Liver (tissue), 9 donors: ENCODE data around the gene GHDC. TPM values are rescaled to one million over a fixed set of nuclear protein-coding genes. Genes with fewer than 3 reads are reported as not detected.

Experiments
- DNase-seq: peaks from one replicate; pipeline ENCODE4 v3.0.0-alpha.2; 2017; ENCODE audit warnings: low spot score
- H3K27ac ChIP-seq, 2 donors: one replicate each; pipeline ENCODE4 v1.7.0; 2013; ENCODE audit warnings: inconsistent platforms in 2 of 2, low read length in 2 of 2, control low read depth in 1 of 2, low read depth in 1 of 2, mild to moderate bottlenecking in 1 of 2
- H3K27me3 ChIP-seq, 4 donors: one replicate each; pipeline versions ENCODE4 v1.6.1 to v1.7.0; 2013; ENCODE audit warnings: low read length in 3 of 4, inconsistent platforms in 1 of 4, mild to moderate bottlenecking in 1 of 4, moderate library complexity in 1 of 4; ENCODE audit not compliant: control insufficient read depth in 4 of 4, insufficient read depth in 4 of 4
- H3K36me3 ChIP-seq, 4 donors: one replicate each; pipeline versions ENCODE4 v1.6.1 to v1.7.0; 2013; ENCODE audit warnings: low read length in 3 of 4, mild to moderate bottlenecking in 3 of 4, low read depth in 1 of 4, moderate library complexity in 1 of 4; ENCODE audit not compliant: control insufficient read depth in 4 of 4, insufficient read depth in 3 of 4
- H3K4me1 ChIP-seq, 4 donors: one replicate each; pipeline versions ENCODE4 v1.6.1 to v1.7.0; 2013; ENCODE audit warnings: low read length in 3 of 4, mild to moderate bottlenecking in 3 of 4, moderate library complexity in 1 of 4; ENCODE audit not compliant: control insufficient read depth in 4 of 4, insufficient read depth in 4 of 4
- H3K4me3 ChIP-seq, 3 donors: one replicate each; pipeline versions ENCODE4 v1.6.1 to v1.7.0; 2013; ENCODE audit warnings: low read length in 3 of 3, control low read depth in 1 of 3, low read depth in 1 of 3, mild to moderate bottlenecking in 1 of 3
- H3K9ac ChIP-seq, 2 donors: one replicate each; pipeline ENCODE4 v1.7.0; 2013; ENCODE audit warnings: low read length in 2 of 2, mild to moderate bottlenecking in 2 of 2, moderate library complexity in 2 of 2, control low read depth in 1 of 2, low read depth in 1 of 2
- H3K9me3 ChIP-seq, 4 donors: one replicate each; pipeline versions ENCODE4 v1.6.1 to v1.7.0; 2013; ENCODE audit warnings: low read length in 3 of 4; ENCODE audit not compliant: control insufficient read depth in 4 of 4
- EGR1 ChIP-seq, 2 donors: IDR thresholded peaks; 2 replicates each; pipeline ENCODE4 v1.6.1; 2016 to 2018; ENCODE audit warnings: antibody characterized with exemption in 2 of 2, low read depth in 2 of 2
- FOXA1 ChIP-seq: IDR thresholded peaks from 2 replicates; pipeline ENCODE4 v1.6.1; 2016; ENCODE audit warnings: antibody characterized with exemption
- FOXA2 ChIP-seq: IDR thresholded peaks from 2 replicates; pipeline ENCODE4 v1.6.1; 2016; ENCODE audit warnings: antibody characterized with exemption
- GABPA ChIP-seq, 2 donors: IDR thresholded peaks in 1 of 2; conservative IDR thresholded peaks in 1 of 2; 2 replicates each; pipeline ENCODE4 v1.6.1; 2016; ENCODE audit warnings: antibody characterized with exemption in 2 of 2, mild to moderate bottlenecking in 1 of 2, moderate library complexity in 1 of 2
- HNF4A ChIP-seq, 2 donors: conservative IDR thresholded peaks; 2 replicates each; pipeline ENCODE4 v1.6.1; 2016; ENCODE audit warnings: antibody characterized with exemption in 2 of 2, mild to moderate bottlenecking in 2 of 2
- JUND ChIP-seq, 2 donors: IDR thresholded peaks; 2 replicates each; pipeline ENCODE4 v1.6.1; 2016; ENCODE audit warnings: antibody characterized with exemption in 2 of 2
- NR2F2 ChIP-seq: IDR thresholded peaks from 2 replicates; pipeline ENCODE4 v1.6.1; 2016; ENCODE audit warnings: antibody characterized with exemption
- RAD21 ChIP-seq, 2 donors: IDR thresholded peaks; 2 replicates each; pipeline ENCODE4 v1.6.1; 2016; ENCODE audit warnings: antibody characterized with exemption in 2 of 2, mild to moderate bottlenecking in 2 of 2
- RXRA ChIP-seq, 2 donors: IDR thresholded peaks; 2 replicates each; pipeline ENCODE4 v1.6.1; 2017 to 2018; ENCODE audit warnings: antibody characterized with exemption in 2 of 2, mild to moderate bottlenecking in 1 of 2
- SP1 ChIP-seq: IDR thresholded peaks from 2 replicates; pipeline ENCODE4 v1.6.1; 2018; ENCODE audit warnings: antibody characterized with exemption, mild to moderate bottlenecking
- TAF1 ChIP-seq: conservative IDR thresholded peaks from 2 replicates; pipeline ENCODE4 v1.6.1; 2016; ENCODE audit warnings: antibody characterized with exemption, mild to moderate bottlenecking
- WGBS: extraction: QIAGEN DNeasy Blood & Tissue Kit; methylation state at CpG from one replicate; pipeline ENCODE4 v1.1.7; 2013; 5-methylcytosine and 5-hydroxymethylcytosine counted together
- polyA plus RNA-seq, 2 donors: library from polyadenylated mRNA; stranded (reverse) in 1 of 2; unstranded in 1 of 2; fragments of 200-250 nt in 1 of 2; fragments of >200 nt in 1 of 2; fragmentation: Nextera tagmentation in 1 of 2; extraction: Ambion mirVana in 1 of 2; gene quantifications; one replicate each; pipeline versions ENCODE4 v1.2.1 to v1.2.3, GENCODE V29; 2013 to 2015
- total RNA-seq, 2 donors: library from RNA; depleted of rRNA; stranded (reverse); fragments of >200 nt; gene quantifications; one replicate each; pipeline ENCODE4 v1.2.3, GENCODE V29; 2014
- TF ChIP-seq, protein P1 (sequence below): IDR thresholded peaks from 2 replicates; pipeline ENCODE4 v1.6.1; 2016; ENCODE audit warnings: antibody characterized with exemption
- TF ChIP-seq, protein P2 (sequence below): IDR thresholded peaks from 2 replicates; pipeline ENCODE4 v1.6.1; 2016; ENCODE audit warnings: antibody characterized with exemption, mild to moderate bottlenecking
- TF ChIP-seq, protein P3 (sequence below): IDR thresholded peaks from 2 replicates; pipeline ENCODE4 v1.6.1; 2016; ENCODE audit warnings: antibody characterized with exemption
- TF ChIP-seq, protein P4 (sequence below): IDR thresholded peaks from 2 replicates; pipeline ENCODE4 v1.6.1; 2016; ENCODE audit warnings: antibody characterized with exemption
- TF ChIP-seq, protein P5 (sequence below): fragments of 150-350 bp; IDR thresholded peaks from 2 replicates; pipeline ENCODE4 v1.5.1; 2017; ENCODE audit warnings: improper control_type of control experiment, low read depth, low read length; ENCODE audit not compliant: missing input control
- donor health status: healthy.
- donor health status: healthy.
- donor health status: healthy.
- donor health status: healthy.
- donor health status: healthy.

The GHDC gene
- total and polyA plus RNA-seq, 4 donors: 10.0 to 17.6 (median 12.3) TPM

DNA sequence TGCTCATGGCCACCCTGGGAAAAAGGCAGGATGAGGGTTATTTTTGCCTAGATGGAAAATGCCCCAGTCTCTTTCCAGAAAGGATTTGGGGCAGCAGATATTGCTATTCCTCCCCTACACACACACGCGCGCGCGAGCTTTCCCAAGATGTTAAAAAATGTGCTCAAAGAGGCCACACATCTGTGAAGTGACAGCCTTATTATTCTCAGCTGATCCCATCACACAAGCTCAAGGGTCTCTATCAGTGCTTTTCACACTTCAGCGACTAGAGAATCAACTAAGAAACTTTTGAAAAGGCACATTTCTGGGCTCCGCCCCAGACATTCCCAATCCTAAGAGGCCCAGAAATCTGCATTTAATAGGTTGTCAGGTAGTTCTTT, 33.8 kb downstream of the GHDC start:
- no peaks in the 10 kb centered on the region for H3K27me3 ChIP-seq
- no peak overlapping the region for H3K4me3 ChIP-seq
- no peak for DNase-seq
- no peak overlapping the region for H3K9ac ChIP-seq
- 95% methylated on average over 7 of the region's 7 CpGs for WGBS
- TF ChIP-seq FOXA1 (no peak), RXRA (IDR thresholded peaks at IDR 0.05) (no peak), JUND (IDR thresholded peaks at IDR 0.05) (no peak), EGR1 (IDR thresholded peaks at IDR 0.05; ENCODE audit: low read depth in 2 of 2) (no peak), RAD21 (IDR thresholded peaks at IDR 0.05) (no peak), HNF4A (conservative IDR thresholded peaks at IDR 0.05) (no peak), FOXA2 (no peak), TAF1 (no peak)
- TF ChIP-seq, protein P1, sequence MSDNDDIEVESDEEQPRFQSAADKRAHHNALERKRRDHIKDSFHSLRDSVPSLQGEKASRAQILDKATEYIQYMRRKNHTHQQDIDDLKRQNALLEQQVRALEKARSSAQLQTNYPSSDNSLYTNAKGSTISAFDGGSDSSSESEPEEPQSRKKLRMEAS: no peak
- TF ChIP-seq, protein P2, sequence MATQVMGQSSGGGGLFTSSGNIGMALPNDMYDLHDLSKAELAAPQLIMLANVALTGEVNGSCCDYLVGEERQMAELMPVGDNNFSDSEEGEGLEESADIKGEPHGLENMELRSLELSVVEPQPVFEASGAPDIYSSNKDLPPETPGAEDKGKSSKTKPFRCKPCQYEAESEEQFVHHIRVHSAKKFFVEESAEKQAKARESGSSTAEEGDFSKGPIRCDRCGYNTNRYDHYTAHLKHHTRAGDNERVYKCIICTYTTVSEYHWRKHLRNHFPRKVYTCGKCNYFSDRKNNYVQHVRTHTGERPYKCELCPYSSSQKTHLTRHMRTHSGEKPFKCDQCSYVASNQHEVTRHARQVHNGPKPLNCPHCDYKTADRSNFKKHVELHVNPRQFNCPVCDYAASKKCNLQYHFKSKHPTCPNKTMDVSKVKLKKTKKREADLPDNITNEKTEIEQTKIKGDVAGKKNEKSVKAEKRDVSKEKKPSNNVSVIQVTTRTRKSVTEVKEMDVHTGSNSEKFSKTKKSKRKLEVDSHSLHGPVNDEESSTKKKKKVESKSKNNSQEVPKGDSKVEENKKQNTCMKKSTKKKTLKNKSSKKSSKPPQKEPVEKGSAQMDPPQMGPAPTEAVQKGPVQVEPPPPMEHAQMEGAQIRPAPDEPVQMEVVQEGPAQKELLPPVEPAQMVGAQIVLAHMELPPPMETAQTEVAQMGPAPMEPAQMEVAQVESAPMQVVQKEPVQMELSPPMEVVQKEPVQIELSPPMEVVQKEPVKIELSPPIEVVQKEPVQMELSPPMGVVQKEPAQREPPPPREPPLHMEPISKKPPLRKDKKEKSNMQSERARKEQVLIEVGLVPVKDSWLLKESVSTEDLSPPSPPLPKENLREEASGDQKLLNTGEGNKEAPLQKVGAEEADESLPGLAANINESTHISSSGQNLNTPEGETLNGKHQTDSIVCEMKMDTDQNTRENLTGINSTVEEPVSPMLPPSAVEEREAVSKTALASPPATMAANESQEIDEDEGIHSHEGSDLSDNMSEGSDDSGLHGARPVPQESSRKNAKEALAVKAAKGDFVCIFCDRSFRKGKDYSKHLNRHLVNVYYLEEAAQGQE: no peak
- TF ChIP-seq, protein P3, sequence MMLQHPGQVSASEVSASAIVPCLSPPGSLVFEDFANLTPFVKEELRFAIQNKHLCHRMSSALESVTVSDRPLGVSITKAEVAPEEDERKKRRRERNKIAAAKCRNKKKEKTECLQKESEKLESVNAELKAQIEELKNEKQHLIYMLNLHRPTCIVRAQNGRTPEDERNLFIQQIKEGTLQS: no peak
- TF ChIP-seq, protein P4, sequence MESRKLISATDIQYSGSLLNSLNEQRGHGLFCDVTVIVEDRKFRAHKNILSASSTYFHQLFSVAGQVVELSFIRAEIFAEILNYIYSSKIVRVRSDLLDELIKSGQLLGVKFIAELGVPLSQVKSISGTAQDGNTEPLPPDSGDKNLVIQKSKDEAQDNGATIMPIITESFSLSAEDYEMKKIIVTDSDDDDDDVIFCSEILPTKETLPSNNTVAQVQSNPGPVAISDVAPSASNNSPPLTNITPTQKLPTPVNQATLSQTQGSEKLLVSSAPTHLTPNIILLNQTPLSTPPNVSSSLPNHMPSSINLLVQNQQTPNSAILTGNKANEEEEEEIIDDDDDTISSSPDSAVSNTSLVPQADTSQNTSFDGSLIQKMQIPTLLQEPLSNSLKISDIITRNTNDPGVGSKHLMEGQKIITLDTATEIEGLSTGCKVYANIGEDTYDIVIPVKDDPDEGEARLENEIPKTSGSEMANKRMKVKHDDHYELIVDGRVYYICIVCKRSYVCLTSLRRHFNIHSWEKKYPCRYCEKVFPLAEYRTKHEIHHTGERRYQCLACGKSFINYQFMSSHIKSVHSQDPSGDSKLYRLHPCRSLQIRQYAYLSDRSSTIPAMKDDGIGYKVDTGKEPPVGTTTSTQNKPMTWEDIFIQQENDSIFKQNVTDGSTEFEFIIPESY: no peak
- no peaks in the 10 kb centered on the region for H3K9me3 ChIP-seq
- H3K27ac ChIP-seq: no peak overlapping the region
- no peaks in the 10 kb centered on the region for H3K36me3 ChIP-seq
- H3K4me1 ChIP-seq: peaks cover 0 to 1% (median under 1%) of the 10 kb centered on the region in 4 donors

DNA sequence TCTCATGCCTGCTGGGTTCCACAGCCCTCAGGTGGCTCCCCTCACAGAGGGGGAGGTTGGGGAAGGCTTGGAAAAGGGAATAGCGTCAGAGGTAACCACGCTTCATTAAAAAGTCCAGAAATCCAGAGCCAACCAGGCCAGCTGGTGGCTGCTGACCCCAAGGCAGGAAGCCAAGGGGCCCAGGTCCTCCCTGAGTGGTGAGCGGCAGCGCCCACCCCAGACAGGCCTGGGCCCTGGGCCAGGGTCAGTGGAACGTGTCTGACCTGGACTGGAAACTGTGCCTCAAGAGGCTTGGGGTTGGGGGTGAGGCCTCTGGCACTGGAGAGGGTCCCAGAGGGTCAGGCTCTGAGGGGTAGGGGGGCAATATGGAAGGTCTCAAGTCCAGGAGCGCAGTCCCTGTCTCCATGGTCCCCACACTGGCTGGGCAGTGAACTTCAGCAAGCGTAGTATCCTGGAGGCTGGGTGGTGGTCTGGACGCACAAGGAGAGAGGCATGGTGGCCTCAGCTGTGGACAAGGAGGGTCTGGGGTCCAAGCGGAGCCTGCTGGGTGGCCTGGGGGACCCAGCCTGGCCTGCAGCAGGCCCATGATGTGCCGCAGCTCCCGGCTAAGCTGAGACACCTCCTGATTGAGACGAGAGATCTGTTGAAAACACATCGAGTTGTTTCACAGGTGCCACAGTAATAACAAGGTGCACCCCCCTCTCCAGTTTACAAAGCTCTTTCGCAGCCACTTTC, 34.3 kb downstream of the GHDC start:
- Histone ChIP-seq H3K36me3 (no peaks in the 10 kb centered on the region), H3K27me3 (no peaks in the 10 kb centered on the region), H3K4me3 (no peak overlapping the region), H3K27ac (no peak overlapping the region), H3K9me3 (no peaks in the 10 kb centered on the region), H3K9ac (no peak overlapping the region), H3K4me1 (peaks cover 0 to 4% (median 2%) of the 10 kb centered on the region in 4 donors)
- no peak for DNase-seq
- TF ChIP-seq, protein P5, sequence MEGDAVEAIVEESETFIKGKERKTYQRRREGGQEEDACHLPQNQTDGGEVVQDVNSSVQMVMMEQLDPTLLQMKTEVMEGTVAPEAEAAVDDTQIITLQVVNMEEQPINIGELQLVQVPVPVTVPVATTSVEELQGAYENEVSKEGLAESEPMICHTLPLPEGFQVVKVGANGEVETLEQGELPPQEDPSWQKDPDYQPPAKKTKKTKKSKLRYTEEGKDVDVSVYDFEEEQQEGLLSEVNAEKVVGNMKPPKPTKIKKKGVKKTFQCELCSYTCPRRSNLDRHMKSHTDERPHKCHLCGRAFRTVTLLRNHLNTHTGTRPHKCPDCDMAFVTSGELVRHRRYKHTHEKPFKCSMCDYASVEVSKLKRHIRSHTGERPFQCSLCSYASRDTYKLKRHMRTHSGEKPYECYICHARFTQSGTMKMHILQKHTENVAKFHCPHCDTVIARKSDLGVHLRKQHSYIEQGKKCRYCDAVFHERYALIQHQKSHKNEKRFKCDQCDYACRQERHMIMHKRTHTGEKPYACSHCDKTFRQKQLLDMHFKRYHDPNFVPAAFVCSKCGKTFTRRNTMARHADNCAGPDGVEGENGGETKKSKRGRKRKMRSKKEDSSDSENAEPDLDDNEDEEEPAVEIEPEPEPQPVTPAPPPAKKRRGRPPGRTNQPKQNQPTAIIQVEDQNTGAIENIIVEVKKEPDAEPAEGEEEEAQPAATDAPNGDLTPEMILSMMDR: no peak
- TF ChIP-seq, protein P4: no peak
- TF ChIP-seq GABPA (IDR thresholded peaks at IDR 0.05 in 1 of 2, conservative IDR thresholded peaks at IDR 0.05 in 1 of 2) (no peak), JUND (IDR thresholded peaks at IDR 0.05) (no peak), NR2F2 (no peak), RAD21 (IDR thresholded peaks at IDR 0.05) (no peak), SP1 (no peak), FOXA2 (no peak), FOXA1 (no peak)
- TF ChIP-seq, protein P3: no peak
- TF ChIP-seq, protein P1: no peak
- WGBS: 78% methylated on average over 14 of the region's 14 CpGs
